Prostate gland (tissue), 2 donors: ENCODE measurements around the gene TEX52. TPM values are rescaled to one million over a fixed set of nuclear protein-coding genes. Genes with fewer than 3 reads are reported as not detected.

Experiments used
- total RNA-seq, 2 donors: library from RNA; depleted of rRNA; stranded (reverse); fragments of >200 nt; gene quantifications; one replicate each; pipeline ENCODE4 v1.1.0, GENCODE V29; 2016

TEX52 gene
- total RNA-seq, 2 donors from 2014 or later: 0.85 TPM; not detected in 1

Other genes starting within 250 kb of the TEX52 start
- gene FKBP4, start 62.1 kb downstream of the TEX52 start, total RNA-seq: 10 to 100 TPM; 55.2 to 87.0 TPM
- gene ITFG2, start 44.4 kb downstream of the TEX52 start, total RNA-seq: 10 to 100 TPM; 41.5 to 46.5 TPM
- gene NRIP2, start 22.0 kb downstream of the TEX52 start, total RNA-seq: 1 to 10 TPM in 1 of 2 donors, under 1 TPM in 1; 0.18 to 8.7 TPM
- 10 to 100 TPM in 1 of 2 donors, 1 to 10 TPM in 1; 1.2 to 10.8 TPM for gene FOXM1, start 20.1 kb upstream of the TEX52 start, total RNA-seq
- gene RHNO1, start 20.2 kb upstream of the TEX52 start, total RNA-seq: 10 to 100 TPM; 26.5 to 29.1 TPM
- 10 to 100 TPM; 15.2 to 22.2 TPM for gene TULP3, start 33.9 kb upstream of the TEX52 start, total RNA-seq
- gene TEAD4, start 102.4 kb upstream of the TEX52 start, total RNA-seq: 10 to 100 TPM in 1 of 2 donors, 1 to 10 TPM in 1; 9.9 to 20.9 TPM
- 10 to 100 TPM; 41.9 to 50.0 TPM for gene TSPAN9, start 220.3 kb upstream of the TEX52 start, total RNA-seq